ENCODE measurements around the gene DGKQ. TPM values are rescaled to one million over a fixed set of nuclear protein-coding genes. Genes with fewer than 3 reads are reported as not detected.
"Not testable (repeated sequence)": the region's sequence is repeated elsewhere in the genome, so short reads cannot be mapped to it uniquely, and the experiment has no call there.

The DGKQ gene
- total RNA-seq, 1 donor from 2014 or later = 18.8 TPM

- ATAC-seq (peak; percentile 20 to 25), DNase-seq (no peak)
- intact Hi-C loops (cut with DNase I) = no loop called here
- no peaks in the 10 kb centered on the region for H3K9me3 ChIP-seq
- H3K36me3 ChIP-seq = peaks cover 2% of the 10 kb centered on the region
- peaks cover 34% of the 10 kb centered on the region for H3K4me1 ChIP-seq
- H3K4me3 ChIP-seq = peak overlapping the region; percentile 97
- H3K27ac ChIP-seq = peak overlapping the region; percentile 96
- no peak for TF ChIP-seq CTCF (IDR thresholded peaks at IDR 0.05)
- H3K27me3 ChIP-seq (ENCODE audit: low read depth) = no peaks in the 10 kb centered on the region
Observed at GRCh38 chr4:931194-931959, 42.0 kb downstream of the DGKQ start.

DNA sequence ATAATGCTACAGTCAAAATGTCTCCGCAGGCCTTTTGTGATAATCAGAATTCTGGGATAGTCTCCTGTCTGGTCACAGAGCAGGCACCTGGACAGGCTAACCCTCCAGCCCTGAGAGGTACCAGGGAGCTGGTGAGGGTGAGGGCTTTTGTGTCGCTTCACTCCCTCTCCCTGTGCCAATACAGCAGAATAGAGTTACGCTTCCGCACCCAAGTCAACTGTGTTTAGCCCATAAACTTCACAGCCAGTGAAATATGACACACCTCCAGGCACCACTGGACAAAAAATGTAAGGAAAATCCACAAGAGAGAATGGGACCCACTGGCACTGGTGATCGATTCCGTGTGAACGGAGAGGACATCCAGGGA is 42.6 kb downstream of the DGKQ start:
- Histone ChIP-seq H3K27ac (peak overlapping the region; percentile 96), H3K9me3 (no peaks in the 10 kb centered on the region), H3K27me3 (ENCODE audit: low read depth) (no peaks in the 10 kb centered on the region), H3K36me3 (peaks cover 4% of the 10 kb centered on the region), H3K4me3 (peak overlapping the region; percentile 97), H3K4me1 (peaks cover 39% of the 10 kb centered on the region)
- DNase-seq = no peak
- no peak for TF ChIP-seq CTCF (IDR thresholded peaks at IDR 0.05)
- no peak for ATAC-seq
- intact Hi-C loops (cut with DNase I) = no loop called here

DNA sequence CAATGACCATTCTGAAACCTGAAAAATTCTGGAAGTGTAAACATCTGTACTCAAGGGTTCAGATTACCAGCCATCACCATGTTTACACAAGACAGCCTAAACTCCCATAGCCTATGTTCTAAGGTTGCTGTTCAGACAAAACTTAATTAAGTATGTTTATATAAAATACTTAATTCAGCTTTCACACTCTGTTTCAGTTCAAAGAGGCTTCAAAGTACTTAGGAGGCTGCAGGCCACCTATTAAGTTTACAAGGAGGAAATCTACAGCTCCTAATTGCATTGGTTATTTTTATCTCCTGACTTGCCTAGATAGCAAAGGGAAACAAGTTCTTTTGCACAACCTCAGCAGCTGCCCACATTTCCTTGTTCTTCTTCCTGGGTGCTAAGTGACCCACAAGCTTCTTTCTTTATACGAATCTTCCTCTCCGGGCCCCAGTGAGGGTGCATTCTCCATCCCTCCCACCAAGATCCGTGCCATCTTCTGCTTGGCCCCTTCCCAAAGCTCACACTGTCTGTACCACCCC is 43.3 kb downstream of the DGKQ start:
- H3K4me3 ChIP-seq = peak overlapping the region; percentile 97
- H3K4me1 ChIP-seq = peaks cover 41% of the 10 kb centered on the region
- H3K27ac ChIP-seq = no peak overlapping the region
- TF ChIP-seq CTCF (IDR thresholded peaks at IDR 0.05) = no peak
- no peaks in the 10 kb centered on the region for H3K27me3 ChIP-seq (ENCODE audit: low read depth)
- intact Hi-C loops (cut with DNase I) = no loop called here
- no peak for DNase-seq
- H3K36me3 ChIP-seq = peaks cover 4% of the 10 kb centered on the region
- ATAC-seq = no peak
- H3K9me3 ChIP-seq = no peaks in the 10 kb centered on the region

DNA sequence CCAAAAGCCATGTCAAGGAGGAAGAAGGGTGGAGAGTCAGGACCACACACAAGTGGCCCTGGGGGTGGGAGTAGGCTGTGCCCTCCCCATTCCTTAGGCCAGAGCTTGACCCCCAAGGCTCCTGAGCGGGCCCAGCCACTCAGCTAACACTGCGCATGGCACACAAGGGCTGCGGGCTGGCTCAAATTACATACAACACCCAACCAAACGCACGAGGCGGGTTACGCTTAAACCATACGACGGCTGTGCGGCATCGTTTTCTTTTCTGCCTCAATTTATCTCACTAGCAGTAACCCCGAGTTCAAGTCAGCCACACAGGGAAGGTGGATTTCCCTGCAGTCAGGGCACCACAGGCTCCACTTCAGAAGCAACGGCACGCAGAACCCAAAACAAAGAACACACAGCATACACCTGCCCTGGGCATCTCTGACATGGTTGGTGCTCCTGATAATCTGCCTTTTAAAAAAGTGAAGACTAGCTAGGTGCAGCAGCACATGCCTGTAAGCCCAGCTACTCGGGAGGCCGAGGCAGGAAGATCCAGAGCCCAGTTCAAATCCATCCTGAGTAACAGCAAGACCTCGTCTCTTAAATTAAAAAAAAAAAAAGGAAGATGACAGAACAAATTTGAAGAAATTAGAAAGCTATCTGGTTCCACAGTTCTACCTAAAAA is 44.1 kb downstream of the DGKQ start:
- Histone ChIP-seq H3K4me3 (no peak overlapping the region), H3K4me1 (peaks cover 45% of the 10 kb centered on the region), H3K36me3 (peaks cover 4% of the 10 kb centered on the region), H3K27ac (no peak overlapping the region), H3K27me3 (ENCODE audit: low read depth) (no peaks in the 10 kb centered on the region), H3K9me3 (no peaks in the 10 kb centered on the region)
- no peak for TF ChIP-seq CTCF (IDR thresholded peaks at IDR 0.05)
- DNase-seq (no peak), ATAC-seq (no peak)
- intact Hi-C loops (cut with DNase I) = no loop called here

- intact Hi-C loops (cut with DNase I); DNase-seq; H3K27me3 ChIP-seq (ENCODE audit: low read depth); H3K4me3 ChIP-seq; H3K27ac ChIP-seq; ATAC-seq; H3K36me3 ChIP-seq; H3K9me3 ChIP-seq: not testable (repeated sequence)
- peaks cover 36% of the 10 kb centered on the region for H3K4me1 ChIP-seq
Observed at GRCh38 chr4:927566-927965, 45.8 kb downstream of the DGKQ start.

DNA sequence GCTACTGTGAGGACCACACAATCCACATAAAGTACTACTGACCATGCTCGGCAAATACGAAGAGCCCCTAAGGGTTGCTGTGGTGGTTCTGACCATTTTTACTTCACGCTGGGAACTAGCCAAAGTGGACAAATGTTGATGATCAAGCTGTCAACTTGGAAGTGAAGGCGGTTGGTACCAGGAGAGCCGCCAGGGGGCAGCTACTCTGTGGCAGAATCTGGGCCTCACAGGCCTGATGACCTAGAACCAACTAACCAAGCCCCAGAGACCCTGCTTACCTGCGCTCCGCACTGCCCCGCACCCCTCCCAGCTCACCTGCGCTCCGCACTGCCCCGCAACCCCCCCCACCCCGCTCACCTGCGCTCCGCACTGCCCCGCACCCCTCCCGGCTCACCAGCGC is 46.8 kb downstream of the DGKQ start:
- H3K4me1 ChIP-seq = peaks cover 36% of the 10 kb centered on the region
- H3K4me3 ChIP-seq = no peak overlapping the region
- peak; percentile 14 for TF ChIP-seq CTCF (IDR thresholded peaks at IDR 0.05)
- H3K9me3 ChIP-seq = no peaks in the 10 kb centered on the region
- no peak overlapping the region for H3K27ac ChIP-seq
- intact Hi-C loops (cut with DNase I) = no loop called here
- ATAC-seq = no peak
- H3K36me3 ChIP-seq = peaks cover 8% of the 10 kb centered on the region
- DNase-seq = no peak
- no peaks in the 10 kb centered on the region for H3K27me3 ChIP-seq (ENCODE audit: low read depth)
